ENCODE measurements around the gene TDRD10.
"Not testable (repeated sequence)": the region's sequence is repeated elsewhere in the genome, so short reads cannot be mapped to it uniquely, and the experiment has no call there.

Gene TDRD10

GRCh38 chr1:154517661-154518060, 15.6 kb downstream of the TDRD10 start:
- DNase-seq, result no peak

GRCh38 chr1:154519591-154519991, 17.6 kb downstream of the TDRD10 start:
- peak; percentile 78 for DNase-seq

GRCh38 chr1:154520333-154520732, 18.3 kb downstream of the TDRD10 start:
- peak; percentile 80 for DNase-seq

- DNase-seq, result no peak
These were observed 19.7 kb downstream of the TDRD10 start for GRCh38 chr1:154521695-154522094.

- no peak for DNase-seq
These were observed 22.9 kb downstream of the TDRD10 start for GRCh38 chr1:154524881-154525280.

GRCh38 chr1:154527192-154527591, 25.2 kb downstream of the TDRD10 start:
- no peak for DNase-seq

GRCh38 chr1:154529308-154529707, 27.3 kb downstream of the TDRD10 start:
- no peak for DNase-seq

- not testable (repeated sequence) for DNase-seq
These were observed 29.9 kb downstream of the TDRD10 start for GRCh38 chr1:154531950-154532349.

GRCh38 chr1:154533952-154534844, 32.2 kb downstream of the TDRD10 start:
- no peak for DNase-seq

- no peak for DNase-seq
These were observed 34.6 kb downstream of the TDRD10 start for GRCh38 chr1:154536570-154536969.

- DNase-seq, result no peak
These were observed 37.8 kb downstream of the TDRD10 start for GRCh38 chr1:154539486-154540483.

- no peak for DNase-seq
These were observed 39.2 kb downstream of the TDRD10 start for GRCh38 chr1:154541231-154541630.

- DNase-seq, result peak; percentile 74
These were observed 44.4 kb downstream of the TDRD10 start for GRCh38 chr1:154546264-154547063.

- no peak for DNase-seq
These were observed 45.2 kb downstream of the TDRD10 start for GRCh38 chr1:154547105-154547732.

GRCh38 chr1:154548028-154548427, 46.0 kb downstream of the TDRD10 start:
- peak; percentile 78 for DNase-seq

- DNase-seq, result no peak
These were observed 47.3 kb downstream of the TDRD10 start for GRCh38 chr1:154549202-154549770.

GRCh38 chr1:154550070-154550469, 48.1 kb downstream of the TDRD10 start:
- no peak for DNase-seq

- no peak for DNase-seq
These were observed 48.6 kb downstream of the TDRD10 start for GRCh38 chr1:154550657-154551056.

GRCh38 chr1:154551474-154551873, 49.5 kb downstream of the TDRD10 start:
- no peak for DNase-seq

GRCh38 chr1:154552036-154552435, 50.0 kb downstream of the TDRD10 start:
- no peak for DNase-seq

Measured in hematopoietic multipotent progenitor cell treated with erythropoietin and hydrocortisone succinate and interleukin-3 and kit ligand, for 8 days (in vitro differentiated cells).